ENCODE results near the gene LYL1. TPM values are rescaled to one million over a fixed set of nuclear protein-coding genes. Genes with fewer than 3 reads are reported as not detected.

LYL1 gene
- total and polyA plus RNA-seq, 9 of the 15 experiments (the other 6 are each of a cell fraction or from before 2014, with no cell fraction given), result 1.3 to 266 (median 34.0) TPM

DNA sequence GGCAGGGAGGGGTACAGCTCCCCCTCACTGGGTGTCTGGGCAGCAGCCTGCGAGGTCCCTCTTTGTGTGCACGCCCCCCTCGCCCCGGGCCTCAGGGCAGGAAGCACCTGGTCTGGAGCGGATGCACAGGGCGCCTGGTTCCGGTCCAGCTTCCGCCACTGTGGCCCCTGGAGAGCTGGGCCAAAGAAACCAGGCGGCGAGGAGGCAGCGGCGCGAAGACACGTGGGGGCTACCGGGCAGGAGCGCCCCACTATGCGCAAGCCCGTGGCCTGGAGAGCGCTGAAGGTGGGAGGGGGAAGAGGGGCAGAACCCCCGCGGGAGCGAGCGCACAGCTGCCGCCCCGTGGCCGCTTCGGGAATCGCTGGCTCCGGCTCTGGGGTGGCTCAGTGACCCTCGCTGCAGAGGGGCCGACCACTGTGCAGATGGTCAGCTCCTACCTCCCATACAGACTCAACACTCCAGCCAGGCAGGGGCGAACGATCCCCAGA is 1.7 kb upstream of the LYL1 start (continued):
- TF ChIP-seq, protein P1, sequence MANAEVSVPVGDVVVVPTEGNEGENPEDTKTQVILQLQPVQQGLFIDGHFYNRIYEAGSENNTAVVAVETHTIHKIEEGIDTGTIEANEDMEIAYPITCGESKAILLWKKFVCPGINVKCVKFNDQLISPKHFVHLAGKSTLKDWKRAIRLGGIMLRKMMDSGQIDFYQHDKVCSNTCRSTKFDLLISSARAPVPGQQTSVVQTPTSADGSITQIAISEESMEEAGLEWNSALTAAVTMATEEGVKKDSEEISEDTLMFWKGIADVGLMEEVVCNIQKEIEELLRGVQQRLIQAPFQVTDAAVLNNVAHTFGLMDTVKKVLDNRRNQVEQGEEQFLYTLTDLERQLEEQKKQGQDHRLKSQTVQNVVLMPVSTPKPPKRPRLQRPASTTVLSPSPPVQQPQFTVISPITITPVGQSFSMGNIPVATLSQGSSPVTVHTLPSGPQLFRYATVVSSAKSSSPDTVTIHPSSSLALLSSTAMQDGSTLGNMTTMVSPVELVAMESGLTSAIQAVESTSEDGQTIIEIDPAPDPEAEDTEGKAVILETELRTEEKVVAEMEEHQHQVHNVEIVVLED (CRISPR knock-in tag; IDR thresholded peaks at IDR 0.05), result no peak
- TF ChIP-seq NFE2 (IDR thresholded peaks at IDR 0.05; ENCODE audit: low read depth) (no peak), JUNB (CRISPR knock-in tag; conservative IDR thresholded peaks at IDR 0.05) (no peak), TCF3 (CRISPR knock-in tag; IDR thresholded peaks at IDR 0.05) (no peak), ARID2 (IDR thresholded peaks at IDR 0.05) (no peak), TCF7L2 (IDR thresholded peaks at IDR 0.05; ENCODE audit: low read depth, low read length) (no peak), ZNF354B (CRISPR knock-in tag; IDR thresholded peaks at IDR 0.05) (no peak), FOXP1 (CRISPR knock-in tag; IDR thresholded peaks at IDR 0.05) (no peak), POLR2B (IDR thresholded peaks at IDR 0.05; ENCODE audit: low read depth, partially characterized antibody) (no peak), ZNF766 (CRISPR knock-in tag; conservative IDR thresholded peaks at IDR 0.05) (no peak; the same call in 1 of the 2 replicates), ZNF583 (CRISPR knock-in tag; IDR thresholded peaks at IDR 0.05) (peak; percentile 67), POLR3G (IDR thresholded peaks at IDR 0.05; ENCODE audit: extremely low read depth, insufficient read length, insufficient replicate concordance) (no peak), ELF4 (CRISPR knock-in tag; IDR thresholded peaks at IDR 0.05) (no peak), FOXK2 (conservative IDR thresholded peaks at IDR 0.05 in 1 of 2, IDR thresholded peaks at IDR 0.05 in 1 of 2; ENCODE audit: low read depth in 2 of 2) (no peak)
- TF ChIP-seq, protein P2, sequence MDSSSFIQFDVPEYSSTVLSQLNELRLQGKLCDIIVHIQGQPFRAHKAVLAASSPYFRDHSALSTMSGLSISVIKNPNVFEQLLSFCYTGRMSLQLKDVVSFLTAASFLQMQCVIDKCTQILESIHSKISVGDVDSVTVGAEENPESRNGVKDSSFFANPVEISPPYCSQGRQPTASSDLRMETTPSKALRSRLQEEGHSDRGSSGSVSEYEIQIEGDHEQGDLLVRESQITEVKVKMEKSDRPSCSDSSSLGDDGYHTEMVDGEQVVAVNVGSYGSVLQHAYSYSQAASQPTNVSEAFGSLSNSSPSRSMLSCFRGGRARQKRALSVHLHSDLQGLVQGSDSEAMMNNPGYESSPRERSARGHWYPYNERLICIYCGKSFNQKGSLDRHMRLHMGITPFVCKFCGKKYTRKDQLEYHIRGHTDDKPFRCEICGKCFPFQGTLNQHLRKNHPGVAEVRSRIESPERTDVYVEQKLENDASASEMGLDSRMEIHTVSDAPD (CRISPR knock-in tag; IDR thresholded peaks at IDR 0.05), result no peak
- TF ChIP-seq, protein P3, sequence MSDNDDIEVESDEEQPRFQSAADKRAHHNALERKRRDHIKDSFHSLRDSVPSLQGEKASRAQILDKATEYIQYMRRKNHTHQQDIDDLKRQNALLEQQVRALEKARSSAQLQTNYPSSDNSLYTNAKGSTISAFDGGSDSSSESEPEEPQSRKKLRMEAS (CRISPR knock-in tag; IDR thresholded peaks at IDR 0.05), result peak; percentile 83
- TF ChIP-seq, protein P4, sequence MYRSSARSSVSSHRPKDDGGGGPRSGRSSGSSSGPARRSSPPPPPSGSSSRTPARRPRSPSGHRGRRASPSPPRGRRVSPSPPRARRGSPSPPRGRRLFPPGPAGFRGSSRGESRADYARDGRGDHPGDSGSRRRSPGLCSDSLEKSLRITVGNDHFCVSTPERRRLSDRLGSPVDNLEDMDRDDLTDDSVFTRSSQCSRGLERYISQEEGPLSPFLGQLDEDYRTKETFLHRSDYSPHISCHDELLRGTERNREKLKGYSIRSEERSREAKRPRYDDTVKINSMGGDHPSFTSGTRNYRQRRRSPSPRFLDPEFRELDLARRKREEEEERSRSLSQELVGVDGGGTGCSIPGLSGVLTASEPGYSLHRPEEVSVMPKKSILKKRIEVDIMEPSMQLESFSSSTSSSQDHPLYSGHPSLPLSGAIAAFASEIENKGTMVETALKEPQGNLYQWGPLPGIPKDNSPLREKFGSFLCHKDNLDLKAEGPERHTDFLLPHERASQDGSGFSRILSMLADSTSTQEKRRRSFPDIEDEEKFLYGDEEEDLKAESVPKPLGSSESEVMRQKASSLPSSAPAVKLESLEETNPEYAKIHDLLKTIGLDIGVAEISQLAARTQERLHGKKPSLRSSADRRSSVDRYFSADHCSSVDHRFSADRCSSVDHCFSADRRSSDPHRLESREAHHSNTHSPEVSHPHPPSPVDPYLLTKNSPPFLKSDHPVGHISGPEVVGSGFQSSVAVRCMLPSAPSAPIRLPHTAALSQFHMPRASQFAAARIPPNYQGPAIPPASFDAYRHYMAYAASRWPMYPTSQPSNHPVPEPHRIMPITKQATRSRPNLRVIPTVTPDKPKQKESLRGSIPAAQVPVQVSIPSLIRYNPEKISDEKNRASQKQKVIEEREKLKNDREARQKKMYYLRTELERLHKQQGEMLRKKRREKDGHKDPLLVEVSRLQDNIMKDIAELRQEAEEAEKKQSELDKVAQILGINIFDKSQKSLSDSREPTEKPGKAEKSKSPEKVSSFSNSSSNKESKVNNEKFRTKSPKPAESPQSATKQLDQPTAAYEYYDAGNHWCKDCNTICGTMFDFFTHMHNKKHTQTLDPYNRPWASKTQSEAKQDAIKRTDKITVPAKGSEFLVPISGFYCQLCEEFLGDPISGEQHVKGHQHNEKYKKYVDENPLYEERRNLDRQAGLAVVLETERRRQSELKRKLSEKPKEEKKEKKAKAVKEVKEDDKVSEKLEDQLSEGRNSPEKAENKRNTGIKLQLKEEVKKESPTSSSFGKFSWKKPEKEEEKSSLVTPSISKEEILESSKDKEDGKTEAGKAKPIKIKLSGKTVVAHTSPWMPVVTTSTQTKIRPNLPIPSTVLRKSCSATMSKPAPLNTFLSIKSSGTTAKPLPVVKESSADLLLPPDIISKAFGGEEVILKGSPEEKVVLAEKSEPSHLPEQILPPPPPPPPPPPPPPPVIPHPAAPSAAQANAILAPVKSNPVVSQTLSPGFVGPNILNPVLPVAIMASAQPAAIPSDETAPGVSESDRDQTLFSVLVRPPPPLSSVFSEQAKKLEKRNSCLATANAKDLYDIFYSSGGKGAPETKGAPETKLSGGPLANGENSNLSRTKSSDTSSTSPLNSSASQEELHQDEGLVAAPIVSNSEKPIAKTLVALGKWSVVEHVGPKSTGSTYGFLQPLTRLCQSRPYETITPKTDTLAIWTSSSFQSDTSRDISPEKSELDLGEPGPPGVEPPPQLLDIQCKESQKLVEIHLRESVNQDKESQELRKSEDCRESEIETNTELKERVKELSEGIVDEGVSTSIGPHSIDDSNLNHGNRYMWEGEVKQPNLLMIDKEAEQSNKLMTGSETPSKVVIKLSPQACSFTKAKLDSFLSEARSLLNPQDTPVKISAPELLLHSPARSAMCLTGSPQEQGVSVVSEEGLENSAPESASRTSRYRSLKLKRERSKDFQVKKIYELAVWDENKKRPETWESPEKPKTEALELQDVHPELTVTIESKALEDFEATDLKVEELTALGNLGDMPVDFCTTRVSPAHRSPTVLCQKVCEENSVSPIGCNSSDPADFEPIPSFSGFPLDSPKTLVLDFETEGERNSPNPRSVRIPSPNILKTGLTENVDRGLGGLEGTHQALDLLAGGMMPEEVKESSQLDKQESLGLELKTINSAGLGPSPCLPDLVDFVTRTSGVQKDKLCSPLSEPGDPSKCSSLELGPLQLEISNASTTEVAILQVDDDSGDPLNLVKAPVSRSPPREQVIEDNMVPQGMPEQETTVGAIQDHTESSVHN (IDR thresholded peaks at IDR 0.05; ENCODE audit: borderline replicate concordance in 1 of 2, low read depth in 1 of 2), result no peak

All from K562 (cell line).